Measurements from ENCODE around the gene PCIF1. TPM values are rescaled to one million over a fixed set of nuclear protein-coding genes. Genes with fewer than 3 reads are reported as not detected.
A peak's percentile ranks its signal among the peaks of the same experiment; 100 is the strongest.
"Not testable (repeated sequence)": the region's sequence is repeated elsewhere in the genome, so short reads cannot be mapped to it uniquely, and the experiment has no call there.

Gene PCIF1
- polyA plus RNA-seq, 2 donors = 18.0 to 20.9 TPM

DNA sequence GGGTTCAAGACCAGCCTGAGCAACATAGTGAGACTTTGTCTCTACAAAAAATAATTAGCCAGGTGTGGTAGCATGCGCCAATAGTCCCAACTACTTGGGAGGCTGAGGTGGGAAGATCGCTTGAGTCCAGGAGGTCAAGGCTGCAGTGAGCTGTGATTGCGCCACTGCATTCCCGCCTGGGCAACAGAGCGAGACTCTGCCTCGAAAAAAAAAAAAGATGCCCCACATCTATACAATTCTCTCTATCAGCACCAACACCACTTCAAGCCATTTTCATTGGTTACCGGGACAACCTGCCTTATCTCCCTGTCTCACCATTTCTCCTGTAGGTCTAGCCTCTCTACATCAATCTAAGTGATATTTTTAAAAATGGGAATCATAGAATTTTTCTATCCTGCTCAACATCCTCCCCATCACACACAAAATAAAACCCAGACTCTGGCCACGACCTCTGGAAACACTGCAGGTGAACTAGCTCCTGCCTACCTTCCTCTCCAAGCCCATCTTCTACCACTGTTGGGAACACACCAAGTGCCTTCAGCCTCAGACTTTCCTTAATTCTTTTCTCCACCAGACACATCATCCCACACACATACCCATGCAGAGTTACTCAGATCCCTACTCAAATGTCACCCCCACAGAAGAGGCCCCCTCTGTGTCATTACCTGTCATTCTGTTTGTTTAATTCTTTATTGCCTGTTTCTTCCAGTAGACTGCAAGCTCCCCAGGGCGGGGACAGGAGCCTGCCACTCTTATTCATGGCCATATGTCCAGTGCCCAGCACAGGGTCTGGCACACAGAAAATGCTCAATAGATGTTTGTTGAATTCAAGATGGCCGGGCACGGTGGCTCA lies 12.9 kb upstream of the PCIF1 start:
- Histone ChIP-seq H3K9me3 (ENCODE audit: control insufficient read depth in 2 of 2, insufficient read depth in 1 of 2, low read depth in 1 of 2, low read length in 1 of 2) (no peaks in the 10 kb centered on the region), H3K4me1 (ENCODE audit: control insufficient read depth in 2 of 2, insufficient read depth in 2 of 2, low read length in 1 of 2) (no peaks in the 10 kb centered on the region), H3K4me3 (ENCODE audit: low read depth in 1 of 2, low read length in 2 of 2) (no peak overlapping the region), H3K36me3 (ENCODE audit: control insufficient read depth in 2 of 2, insufficient read depth in 2 of 2, low read length in 1 of 2) (no peaks in the 10 kb centered on the region), H3K27ac (ENCODE audit: low read depth in 2 of 2, low read length in 1 of 2) (no peak overlapping the region), H3K27me3 (ENCODE audit: control insufficient read depth in 1 of 2, insufficient read depth in 2 of 2, low read length in 2 of 2) (no peaks in the 10 kb centered on the region)
- WGBS, 2 donors = 82 to 87% methylated on average over 11 of the region's 11 CpGs

DNA sequence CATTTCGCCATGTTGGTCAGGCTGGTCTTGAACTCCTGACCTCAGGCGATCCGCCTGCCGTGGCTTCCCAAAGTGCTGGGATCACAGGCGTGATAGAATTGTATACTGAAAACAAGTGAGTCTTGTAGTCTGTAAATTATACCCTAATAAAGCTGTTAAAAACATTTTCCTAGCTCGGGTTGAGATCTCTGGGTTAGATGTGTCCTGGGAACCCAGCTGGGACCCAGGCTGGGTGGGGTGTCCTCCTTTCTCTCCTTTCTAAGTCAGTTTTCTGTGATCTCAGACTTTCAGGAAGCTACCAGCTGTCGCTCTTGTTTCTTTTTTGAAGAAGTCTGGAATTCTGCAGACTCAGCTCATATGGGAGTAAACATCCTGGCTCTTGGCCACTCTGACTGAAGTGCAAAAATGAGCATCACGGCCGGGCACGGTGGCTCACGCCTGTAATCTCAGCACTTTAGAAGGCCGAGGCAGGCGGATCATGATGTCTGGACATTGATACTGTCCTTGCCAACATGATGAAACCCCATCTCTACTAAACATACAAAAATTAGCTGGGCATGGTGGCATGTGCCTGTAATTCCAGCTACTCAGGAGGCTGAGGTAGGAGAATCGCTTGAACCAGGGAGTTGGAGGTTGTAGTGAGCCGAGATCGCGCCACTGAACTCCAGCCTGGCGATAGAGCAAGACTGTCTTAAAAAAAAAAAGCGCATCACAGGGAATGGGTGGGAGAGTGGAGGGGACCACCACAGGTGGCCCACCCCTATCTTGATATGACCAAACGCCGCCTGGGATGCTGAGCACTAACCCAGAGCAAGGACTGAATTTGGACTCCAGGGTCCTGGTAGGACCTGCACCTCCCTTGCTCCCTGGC lies 9.9 kb upstream of the PCIF1 start:
- WGBS, 2 donors = 49 to 57% methylated on average over 21 of the region's 21 CpGs
- Histone ChIP-seq H3K36me3 (ENCODE audit: control insufficient read depth in 2 of 2, insufficient read depth in 2 of 2, low read length in 1 of 2) (no peaks in the 10 kb centered on the region), H3K9me3 (ENCODE audit: control insufficient read depth in 2 of 2, insufficient read depth in 1 of 2, low read depth in 1 of 2, low read length in 1 of 2) (no peaks in the 10 kb centered on the region), H3K27me3 (ENCODE audit: control insufficient read depth in 1 of 2, insufficient read depth in 2 of 2, low read length in 2 of 2) (no peaks in the 10 kb centered on the region), H3K4me1 (ENCODE audit: control insufficient read depth in 2 of 2, insufficient read depth in 2 of 2, low read length in 1 of 2) (no peaks in the 10 kb centered on the region), H3K4me3 (ENCODE audit: low read depth in 1 of 2, low read length in 2 of 2) (no peak overlapping the region), H3K27ac (ENCODE audit: low read depth in 2 of 2, low read length in 1 of 2) (peak overlapping the region in 1 of 2 donors; percentile 11)

DNA sequence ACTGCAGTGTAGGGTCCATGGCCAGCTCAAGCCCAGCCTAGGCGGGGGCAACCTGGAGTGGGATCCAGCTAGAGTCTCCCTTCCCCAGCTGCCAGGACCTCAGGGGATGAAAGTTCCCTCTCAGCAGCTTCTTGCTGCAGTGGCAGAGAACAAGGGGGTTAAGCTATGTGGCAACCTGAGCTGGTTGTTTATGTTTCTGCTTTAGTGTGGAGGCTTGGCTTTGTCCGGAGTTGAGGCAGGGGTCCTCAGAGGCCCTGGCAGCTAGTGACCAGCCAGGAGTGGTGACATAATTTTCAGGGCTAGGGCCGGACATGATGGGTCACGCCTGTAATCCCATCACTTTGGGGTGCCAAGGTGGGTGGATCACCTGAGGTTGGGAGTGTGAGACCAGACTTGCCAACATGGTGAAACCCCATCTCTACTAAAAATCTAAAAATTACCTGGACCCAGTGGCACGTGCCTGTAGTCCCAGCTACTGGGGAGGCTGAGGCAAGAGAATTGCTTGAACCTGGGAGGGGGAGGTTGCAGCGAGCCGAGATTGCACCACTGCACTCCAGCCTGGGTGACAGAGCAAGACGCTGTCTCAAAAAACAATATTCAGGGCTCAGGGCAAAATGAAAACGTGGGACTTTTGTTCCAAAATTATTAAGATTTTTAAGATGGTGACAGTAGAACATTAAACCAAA lies 8.5 kb upstream of the PCIF1 start:
- Histone ChIP-seq H3K27ac (ENCODE audit: low read depth in 2 of 2, low read length in 1 of 2) (no peak overlapping the region), H3K27me3 (ENCODE audit: control insufficient read depth in 1 of 2, insufficient read depth in 2 of 2, low read length in 2 of 2) (no peaks in the 10 kb centered on the region), H3K9me3 (ENCODE audit: control insufficient read depth in 2 of 2, insufficient read depth in 1 of 2, low read depth in 1 of 2, low read length in 1 of 2) (no peaks in the 10 kb centered on the region), H3K36me3 (ENCODE audit: control insufficient read depth in 2 of 2, insufficient read depth in 2 of 2, low read length in 1 of 2) (no peaks in the 10 kb centered on the region), H3K4me1 (ENCODE audit: control insufficient read depth in 2 of 2, insufficient read depth in 2 of 2, low read length in 1 of 2) (no peaks in the 10 kb centered on the region), H3K4me3 (ENCODE audit: low read depth in 1 of 2, low read length in 2 of 2) (no peak overlapping the region)
- 55 to 62% methylated on average over 9 of the region's 9 CpGs for WGBS, 2 donors

DNA sequence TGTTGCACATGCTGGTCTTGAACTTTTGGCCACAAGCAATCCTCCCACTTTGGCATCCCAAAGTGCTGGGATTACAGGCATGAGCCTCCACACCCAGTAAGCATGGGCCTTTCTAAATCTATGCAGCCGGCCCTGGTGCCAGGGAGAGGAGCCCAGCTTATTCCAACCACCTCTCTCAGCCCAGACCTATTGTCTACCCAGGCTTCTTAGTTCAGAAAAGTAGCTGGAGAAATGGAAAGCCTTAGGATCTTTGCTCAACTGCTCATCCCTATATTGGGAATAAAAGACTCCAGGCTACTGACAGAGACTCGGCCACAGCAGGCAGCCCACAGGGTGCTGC lies 7.8 kb upstream of the PCIF1 start:
- no peak overlapping the region for H3K4me3 ChIP-seq (ENCODE audit: low read depth in 1 of 2, low read length in 2 of 2)
- WGBS, 2 donors = 70 to 75% methylated on average over 2 of the region's 2 CpGs
- H3K9me3 ChIP-seq (ENCODE audit: control insufficient read depth in 2 of 2, insufficient read depth in 1 of 2, low read depth in 1 of 2, low read length in 1 of 2) = no peaks in the 10 kb centered on the region
- no peaks in the 10 kb centered on the region for H3K36me3 ChIP-seq (ENCODE audit: control insufficient read depth in 2 of 2, insufficient read depth in 2 of 2, low read length in 1 of 2)
- no peaks in the 10 kb centered on the region for H3K27me3 ChIP-seq (ENCODE audit: control insufficient read depth in 1 of 2, insufficient read depth in 2 of 2, low read length in 2 of 2)
- no peak overlapping the region for H3K27ac ChIP-seq (ENCODE audit: low read depth in 2 of 2, low read length in 1 of 2)
- H3K4me1 ChIP-seq (ENCODE audit: control insufficient read depth in 2 of 2, insufficient read depth in 2 of 2, low read length in 1 of 2) = no peaks in the 10 kb centered on the region

DNA sequence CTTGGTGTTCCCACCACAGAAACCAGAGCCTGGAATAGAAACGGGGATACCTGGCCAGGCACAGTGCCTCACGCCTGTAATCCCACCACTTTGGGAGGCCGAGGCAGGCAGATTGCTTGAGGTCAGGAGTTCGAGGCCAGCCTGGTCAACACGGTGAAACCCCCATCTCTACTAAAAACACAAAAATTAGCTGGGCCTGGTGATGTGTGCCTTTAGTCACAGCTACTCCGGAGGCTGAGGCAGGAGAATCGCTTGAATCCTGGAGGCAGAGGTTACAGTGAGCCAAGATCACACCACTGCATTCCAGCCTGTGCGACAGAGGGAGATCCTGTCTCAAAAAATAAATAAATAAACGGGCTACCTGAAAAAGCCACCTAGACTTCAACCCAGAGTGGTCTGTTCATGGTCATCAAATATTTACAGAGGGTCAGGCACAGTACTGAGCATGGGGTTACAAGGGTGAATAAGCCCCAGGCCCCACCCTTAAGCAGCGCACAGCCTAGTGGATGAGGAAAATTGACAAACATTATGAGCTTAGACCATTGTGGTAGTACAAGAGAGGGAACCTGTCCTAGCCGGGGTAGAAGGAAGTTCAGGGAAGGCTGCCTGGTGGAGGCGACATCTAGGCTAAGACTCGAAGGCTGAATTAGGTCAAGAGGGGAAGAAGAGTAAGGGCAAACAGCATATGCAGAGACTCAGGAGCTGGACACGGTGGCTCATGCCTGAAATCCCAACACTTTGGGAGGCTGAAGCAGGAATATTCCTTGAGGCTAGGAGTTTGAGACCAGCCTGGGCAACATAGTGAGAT lies 7.2 kb upstream of the PCIF1 start:
- 71 to 77% methylated on average over 14 of the region's 14 CpGs for WGBS, 2 donors
- Histone ChIP-seq H3K36me3 (ENCODE audit: control insufficient read depth in 2 of 2, insufficient read depth in 2 of 2, low read length in 1 of 2) (no peaks in the 10 kb centered on the region), H3K27ac (ENCODE audit: low read depth in 2 of 2, low read length in 1 of 2) (no peak overlapping the region), H3K9me3 (ENCODE audit: control insufficient read depth in 2 of 2, insufficient read depth in 1 of 2, low read depth in 1 of 2, low read length in 1 of 2) (no peaks in the 10 kb centered on the region), H3K4me1 (ENCODE audit: control insufficient read depth in 2 of 2, insufficient read depth in 2 of 2, low read length in 1 of 2) (no peaks in the 10 kb centered on the region), H3K4me3 (ENCODE audit: low read depth in 1 of 2, low read length in 2 of 2) (no peak overlapping the region), H3K27me3 (ENCODE audit: control insufficient read depth in 1 of 2, insufficient read depth in 2 of 2, low read length in 2 of 2) (no peaks in the 10 kb centered on the region)

DNA sequence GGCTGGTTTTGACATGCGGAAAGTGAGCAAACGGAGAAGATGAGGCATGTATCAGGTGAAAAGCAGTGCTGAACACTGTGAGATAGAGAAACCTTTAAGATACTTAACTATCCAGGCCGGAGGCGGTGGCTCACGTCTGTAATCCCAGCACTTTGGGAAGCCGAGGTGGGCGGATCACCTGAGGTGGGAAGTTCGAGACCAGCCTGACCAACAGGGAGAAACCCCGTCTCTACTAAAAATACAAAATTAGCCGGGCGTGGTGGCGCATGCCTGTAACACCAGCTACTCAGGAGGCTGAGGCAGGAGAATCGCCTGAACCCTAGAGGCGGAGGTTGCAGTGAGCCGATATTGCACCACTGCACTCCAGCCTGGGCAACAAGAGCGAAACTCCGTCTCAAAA lies 2.8 kb upstream of the PCIF1 start:
- 91 to 96% methylated on average over 17 of the region's 17 CpGs for WGBS, 2 donors
- not testable (repeated sequence) for H3K36me3 ChIP-seq (ENCODE audit: control insufficient read depth in 2 of 2, insufficient read depth in 2 of 2, low read length in 1 of 2); H3K27me3 ChIP-seq (ENCODE audit: control insufficient read depth in 1 of 2, insufficient read depth in 2 of 2, low read length in 2 of 2); H3K4me3 ChIP-seq (ENCODE audit: low read depth in 1 of 2, low read length in 2 of 2); H3K27ac ChIP-seq (ENCODE audit: low read depth in 2 of 2, low read length in 1 of 2); H3K4me1 ChIP-seq (ENCODE audit: control insufficient read depth in 2 of 2, insufficient read depth in 2 of 2, low read length in 1 of 2); H3K9me3 ChIP-seq (ENCODE audit: control insufficient read depth in 2 of 2, insufficient read depth in 1 of 2, low read depth in 1 of 2, low read length in 1 of 2)

DNA sequence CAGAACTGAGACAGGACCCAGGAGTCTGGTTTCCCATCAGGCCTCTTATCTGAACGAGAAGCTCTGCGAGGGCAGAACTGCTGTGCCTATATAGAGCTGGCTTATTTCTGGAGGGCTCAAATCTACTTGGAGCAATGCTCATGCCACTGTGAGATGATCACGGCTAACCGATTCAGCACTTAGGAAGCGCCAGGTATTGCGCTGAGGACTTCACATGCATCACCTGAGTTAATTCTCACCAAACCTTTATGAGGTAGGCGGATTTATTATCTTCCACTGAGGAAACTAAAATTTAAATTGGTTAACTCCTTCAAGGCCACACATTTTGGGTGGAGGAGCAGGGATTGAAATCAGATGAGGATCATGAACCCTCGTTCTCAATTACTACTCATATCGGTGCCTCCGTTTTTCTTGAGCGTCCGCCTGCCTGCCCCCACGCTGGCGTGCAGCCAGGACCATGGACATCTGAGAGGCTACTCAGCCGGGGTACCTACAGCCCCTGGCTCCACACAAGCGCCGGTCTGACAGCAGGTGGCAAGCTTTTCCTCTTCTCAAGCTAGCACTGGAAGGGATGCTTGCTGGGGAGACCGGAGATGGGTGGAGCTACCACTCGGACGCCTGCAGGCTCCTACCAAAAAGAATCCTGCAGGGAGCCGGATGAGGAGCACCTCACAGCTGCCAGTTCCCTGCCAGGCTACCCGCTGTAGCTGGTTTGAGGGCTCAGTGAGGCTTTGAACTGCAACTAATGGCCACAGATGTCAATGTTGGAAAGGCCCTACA lies 1.0 kb upstream of the PCIF1 start:
- Histone ChIP-seq H3K27ac (ENCODE audit: low read depth in 2 of 2, low read length in 1 of 2) (peak overlapping the region; percentile 99 to 100), H3K4me1 (ENCODE audit: control insufficient read depth in 2 of 2, insufficient read depth in 2 of 2, low read length in 1 of 2) (peaks cover 2 to 5% of the 10 kb centered on the region in 2 donors), H3K4me3 (ENCODE audit: low read depth in 1 of 2, low read length in 2 of 2) (peak overlapping the region; percentile 85 to 88), H3K36me3 (ENCODE audit: control insufficient read depth in 2 of 2, insufficient read depth in 2 of 2, low read length in 1 of 2) (peaks cover 2 to 5% of the 10 kb centered on the region in 2 donors), H3K27me3 (ENCODE audit: control insufficient read depth in 1 of 2, insufficient read depth in 2 of 2, low read length in 2 of 2) (no peaks in the 10 kb centered on the region), H3K9me3 (ENCODE audit: control insufficient read depth in 2 of 2, insufficient read depth in 1 of 2, low read depth in 1 of 2, low read length in 1 of 2) (no peaks in the 10 kb centered on the region)
- WGBS, 2 donors = 20 to 24% methylated on average over 22 of the region's 22 CpGs

DNA sequence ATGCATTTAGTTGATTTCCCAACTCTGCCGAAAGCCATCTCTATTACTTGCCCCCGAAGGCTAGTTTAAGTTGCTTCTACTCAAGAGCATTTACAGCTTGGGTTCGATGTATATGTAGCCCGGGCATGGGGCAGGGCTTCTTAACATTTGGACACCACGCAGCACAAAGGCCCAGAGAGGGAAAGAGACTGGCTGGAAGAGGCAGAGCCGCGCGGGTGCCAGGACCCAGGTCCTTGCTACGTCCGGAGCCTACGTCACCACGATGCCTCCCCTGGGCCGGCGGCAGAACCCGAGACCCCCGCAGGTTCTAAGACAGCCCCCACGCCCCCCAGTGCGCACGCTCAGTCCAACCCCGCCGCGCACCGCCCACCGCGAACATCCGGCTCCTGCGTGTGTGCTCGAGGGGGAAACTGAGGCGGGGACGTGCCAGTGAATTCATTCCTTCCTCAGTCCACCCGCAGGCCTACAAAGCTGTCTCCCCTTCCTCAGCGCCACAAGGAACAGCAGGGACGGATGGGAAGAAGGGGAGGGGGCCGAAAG lies 367 bp upstream of the PCIF1 start:
- 1 to 2% methylated on average over 32 to 34 of the region's 34 CpGs for WGBS, 2 donors
- peaks cover 2 to 5% of the 10 kb centered on the region in 2 donors for H3K4me1 ChIP-seq (ENCODE audit: control insufficient read depth in 2 of 2, insufficient read depth in 2 of 2, low read length in 1 of 2)
- H3K27ac ChIP-seq (ENCODE audit: low read depth in 2 of 2, low read length in 1 of 2) = peak overlapping the region; percentile 99 to 100
- H3K27me3 ChIP-seq (ENCODE audit: control insufficient read depth in 1 of 2, insufficient read depth in 2 of 2, low read length in 2 of 2) = no peaks in the 10 kb centered on the region
- peak overlapping the region; percentile 85 to 88 for H3K4me3 ChIP-seq (ENCODE audit: low read depth in 1 of 2, low read length in 2 of 2)
- peaks cover 6 to 8% of the 10 kb centered on the region in 2 donors for H3K36me3 ChIP-seq (ENCODE audit: control insufficient read depth in 2 of 2, insufficient read depth in 2 of 2, low read length in 1 of 2)
- H3K9me3 ChIP-seq (ENCODE audit: control insufficient read depth in 2 of 2, insufficient read depth in 1 of 2, low read depth in 1 of 2, low read length in 1 of 2) = no peaks in the 10 kb centered on the region

Data from esophagus (tissue), 2 donors.